GM12865 (cell line): ENCODE results near the gene LEMD1.

ENCODE experiments used
- DNase-seq: peaks from one replicate; pipeline ENCODE4 v3.0.0; 2010; ENCODE audit warnings: low read depth
- H3K4me3 ChIP-seq: 2 replicates; pipeline ENCODE4 v1.5.1; 2011; ENCODE audit warnings: mild to moderate bottlenecking, low read depth, low read length, control low read depth
- CTCF ChIP-seq: IDR thresholded peaks from 2 replicates; pipeline ENCODE4 v1.5.1; 2011; ENCODE audit warnings: low read length, control low read depth, low read depth, inconsistent platforms; ENCODE audit not compliant: insufficient read depth; ENCODE audit errors: missing control alignments

The LEMD1 gene

GRCh38 chr1:205429762-205430695, 8.2 kb upstream of the LEMD1 start:
- DNase-seq, result no peak

GRCh38 chr1:205424901-205425600, 3.2 kb upstream of the LEMD1 start:
- no peak for TF ChIP-seq CTCF
- H3K4me3 ChIP-seq, result no peak overlapping the region
- DNase-seq, result no peak

More at GRCh38 chr1:205429762-205430695, 8.2 kb upstream of the LEMD1 start:
- no peak for TF ChIP-seq CTCF
- H3K4me3 ChIP-seq, result no peak overlapping the region

GRCh38 chr1:205423814-205424399, 2.1 kb upstream of the LEMD1 start:
- DNase-seq, result no peak
- H3K4me3 ChIP-seq, result no peak overlapping the region
- TF ChIP-seq CTCF, result no peak

- TF ChIP-seq CTCF, result no peak
- no peak overlapping the region for H3K4me3 ChIP-seq
- DNase-seq, result no peak
These were observed 1.3 kb upstream of the LEMD1 start for GRCh38 chr1:205422993-205423642.

- DNase-seq, result no peak
- no peak overlapping the region for H3K4me3 ChIP-seq
- no peak for TF ChIP-seq CTCF
These were observed 918 bp downstream of the LEMD1 start for GRCh38 chr1:205420938-205421337.

GRCh38 chr1:205417870-205418635, 3.8 kb downstream of the LEMD1 start:
- no peak overlapping the region for H3K4me3 ChIP-seq
- no peak for DNase-seq
- TF ChIP-seq CTCF, result no peak
